ENCODE results near the gene ENDOG. TPM values are rescaled to one million over a fixed set of nuclear protein-coding genes. Genes with fewer than 3 reads are reported as not detected.

Gene ENDOG
- total RNA-seq, 2 experiments from 2014 or later: 23.9 to 24.7 TPM

DNA sequence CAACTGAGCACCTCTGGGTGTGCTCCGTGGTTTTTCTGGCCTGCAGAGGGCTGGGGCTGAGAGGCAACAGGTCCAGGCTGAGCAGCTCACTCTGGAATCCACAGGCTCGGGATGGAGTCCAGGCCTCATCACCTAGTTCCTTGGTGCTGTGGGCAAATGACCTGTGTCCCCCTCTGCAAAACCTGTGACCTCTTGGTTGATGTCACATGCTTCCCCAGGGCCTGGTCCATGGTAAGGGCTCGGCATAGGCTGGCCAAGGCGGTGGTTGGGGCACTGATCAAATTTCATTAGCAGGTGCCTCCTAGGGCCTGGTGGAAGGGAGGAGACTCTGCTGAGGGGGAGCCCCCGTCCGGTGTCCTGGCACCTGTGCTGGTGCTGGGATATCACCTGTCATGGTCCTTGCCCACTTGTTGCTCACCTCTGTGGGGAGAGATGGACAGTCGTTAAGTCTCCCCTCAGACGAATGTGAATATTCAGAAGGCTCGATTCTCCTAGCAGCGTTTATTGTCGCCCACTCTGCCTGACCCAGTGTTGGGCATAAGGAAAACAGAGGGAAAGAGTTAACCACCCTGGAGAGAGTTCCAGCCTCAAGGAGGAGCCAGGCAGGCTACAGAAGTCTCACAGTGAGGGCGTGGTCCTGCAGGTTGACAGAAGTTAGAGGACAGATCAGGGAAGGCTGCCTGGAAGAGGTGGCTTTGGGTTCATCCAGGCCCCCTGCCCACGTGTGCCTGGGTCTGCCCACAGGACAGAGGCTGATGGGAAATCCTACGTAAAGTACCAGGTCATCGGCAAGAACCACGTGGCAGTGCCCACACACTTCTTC, 3.5 kb downstream of the ENDOG start:
- H3K36me3 Mint-ChIP-seq (ENCODE audit: low read depth): peaks cover 37% of the 10 kb centered on the region
- ChIA-PET POLR2A (interaction anchor here (1.4 kb wide), 1 partner anchor 9 kb away, joined by 5 read pairs; no protein-coding TSS in a partner anchor), CTCF (no interaction called here)
- H3K27me3 Mint-ChIP-seq (ENCODE audit: low read depth): no peaks in the 10 kb centered on the region
- H3K4me3 Mint-ChIP-seq: no peak overlapping the region
- H3K27ac Mint-ChIP-seq: no peak overlapping the region
- peaks cover 5% of the 10 kb centered on the region for H3K9me3 Mint-ChIP-seq (ENCODE audit: insufficient read depth)
- ATAC-seq: no peak
- DNase-seq: no peak
- H3K4me1 Mint-ChIP-seq (ENCODE audit: low read depth): peaks cover 21% of the 10 kb centered on the region

DNA sequence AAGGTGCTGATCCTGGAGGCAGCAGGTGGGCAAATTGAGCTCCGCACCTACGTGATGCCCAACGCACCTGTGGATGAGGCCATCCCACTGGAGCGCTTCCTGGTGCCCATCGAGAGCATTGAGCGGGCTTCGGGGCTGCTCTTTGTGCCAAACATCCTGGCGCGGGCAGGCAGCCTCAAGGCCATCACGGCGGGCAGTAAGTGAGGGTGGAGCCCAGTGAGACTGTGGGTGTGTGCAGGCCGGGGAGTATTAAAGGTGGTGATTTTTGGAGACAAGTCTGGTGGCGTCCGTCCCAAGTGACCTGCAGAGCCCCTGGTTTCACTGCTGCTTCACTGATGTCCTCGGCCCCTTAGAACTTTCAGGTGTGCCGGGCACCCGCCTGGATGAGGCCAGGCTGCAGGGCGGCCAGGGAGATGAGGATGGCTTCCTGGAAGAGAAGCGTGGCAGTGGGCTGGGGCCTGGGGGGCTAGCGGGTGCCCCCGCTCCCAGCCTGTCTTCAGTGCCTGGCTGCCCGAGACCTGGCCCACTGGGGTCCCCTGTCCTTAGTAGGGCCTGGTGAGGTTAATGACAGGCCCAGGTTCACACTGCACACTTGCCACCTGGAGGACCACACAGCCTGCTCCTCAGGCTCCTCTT, 4.2 kb downstream of the ENDOG start:
- DNase-seq: no peak
- H3K27ac Mint-ChIP-seq: no peak overlapping the region
- peaks cover 44% of the 10 kb centered on the region for H3K36me3 Mint-ChIP-seq (ENCODE audit: low read depth)
- CTCF ChIA-PET: no interaction called here
- peaks cover 3% of the 10 kb centered on the region for H3K9me3 Mint-ChIP-seq (ENCODE audit: insufficient read depth)
- POLR2A ChIA-PET: no interaction called here
- H3K4me1 Mint-ChIP-seq (ENCODE audit: low read depth): peaks cover 24% of the 10 kb centered on the region
- H3K4me3 Mint-ChIP-seq: no peak overlapping the region
- no peaks in the 10 kb centered on the region for H3K27me3 Mint-ChIP-seq (ENCODE audit: low read depth)
- ATAC-seq: no peak

GRCh38 chr9:128823362-128823902, 5.1 kb downstream of the ENDOG start:
- Mint-ChIP-seq H3K27ac (no peak overlapping the region), H3K9me3 (ENCODE audit: insufficient read depth) (no peaks in the 10 kb centered on the region), H3K36me3 (ENCODE audit: low read depth) (peaks cover 50% of the 10 kb centered on the region), H3K27me3 (ENCODE audit: low read depth) (no peaks in the 10 kb centered on the region), H3K4me3 (no peak overlapping the region), H3K4me1 (ENCODE audit: low read depth) (peaks cover 23% of the 10 kb centered on the region)
- CTCF ChIA-PET: no interaction called here
- POLR2A ChIA-PET: interaction anchor here (0.7 kb wide), 1 partner anchor 272 kb away, joined by 3 read pairs; no protein-coding TSS in a partner anchor
- ATAC-seq (no peak), DNase-seq (no peak)

- ChIA-PET POLR2A (interaction anchor here (0.7 kb wide), 1 partner anchor 271 kb away, joined by 3 read pairs; no protein-coding TSS in a partner anchor), CTCF (no interaction called here)
- no peaks in the 10 kb centered on the region for H3K27me3 Mint-ChIP-seq (ENCODE audit: low read depth)
- H3K4me3 Mint-ChIP-seq: no peak overlapping the region
- no peaks in the 10 kb centered on the region for H3K9me3 Mint-ChIP-seq (ENCODE audit: insufficient read depth)
- peaks cover 56% of the 10 kb centered on the region for H3K36me3 Mint-ChIP-seq (ENCODE audit: low read depth)
- H3K27ac Mint-ChIP-seq: no peak overlapping the region
- ATAC-seq (no peak), DNase-seq (no peak)
- peaks cover 28% of the 10 kb centered on the region for H3K4me1 Mint-ChIP-seq (ENCODE audit: low read depth)
Observed at GRCh38 chr9:128823903-128824406, 5.7 kb downstream of the ENDOG start.

DNA sequence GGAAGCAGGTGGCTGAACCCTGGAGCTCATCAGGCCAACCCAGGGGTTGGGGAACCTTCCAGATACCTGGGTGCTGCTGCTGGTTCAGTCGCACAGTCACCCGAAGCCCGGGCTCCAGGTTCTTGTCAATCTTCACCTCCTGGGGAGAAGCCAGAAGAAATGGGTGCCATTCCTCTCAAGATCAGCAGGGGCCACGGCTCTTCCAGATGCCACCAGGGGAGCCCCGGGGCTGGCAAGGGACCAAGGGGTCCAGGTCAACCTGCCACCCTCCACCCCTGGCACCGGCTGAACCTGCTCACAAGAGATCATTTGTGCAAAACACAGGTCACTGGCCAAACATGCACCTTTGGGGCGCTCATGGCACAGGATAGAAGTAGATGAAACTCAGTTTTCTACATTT, 6.6 kb downstream of the ENDOG start:
- DNase-seq (no peak), ATAC-seq (no peak)
- no peaks in the 10 kb centered on the region for H3K9me3 Mint-ChIP-seq (ENCODE audit: insufficient read depth)
- H3K4me1 Mint-ChIP-seq (ENCODE audit: low read depth): peaks cover 27% of the 10 kb centered on the region
- POLR2A ChIA-PET: interaction anchor here (1.2 kb wide), 1 partner anchor 8 kb away, joined by 4 read pairs; no protein-coding TSS in a partner anchor
- H3K4me3 Mint-ChIP-seq: no peak overlapping the region
- peaks cover 58% of the 10 kb centered on the region for H3K36me3 Mint-ChIP-seq (ENCODE audit: low read depth)
- no peak overlapping the region for H3K27ac Mint-ChIP-seq
- H3K27me3 Mint-ChIP-seq (ENCODE audit: low read depth): no peaks in the 10 kb centered on the region
- CTCF ChIA-PET: no interaction called here

- ChIA-PET CTCF (interaction anchor here (3.1 kb wide), 1 partner anchor 7 kb away, joined by 16 read pairs; the partner anchor contains the start of gene ENDOG), POLR2A (no interaction called here)
- peaks cover 53% of the 10 kb centered on the region for H3K36me3 Mint-ChIP-seq (ENCODE audit: low read depth)
- no peaks in the 10 kb centered on the region for H3K9me3 Mint-ChIP-seq (ENCODE audit: insufficient read depth)
- no peak for DNase-seq
- H3K4me3 Mint-ChIP-seq: no peak overlapping the region
- H3K4me1 Mint-ChIP-seq (ENCODE audit: low read depth): peaks cover 31% of the 10 kb centered on the region
- no peaks in the 10 kb centered on the region for H3K27me3 Mint-ChIP-seq (ENCODE audit: low read depth)
- ATAC-seq: no peak
- no peak overlapping the region for H3K27ac Mint-ChIP-seq
Observed at GRCh38 chr9:128825923-128826700, 7.8 kb downstream of the ENDOG start.

- H3K9me3 Mint-ChIP-seq (ENCODE audit: insufficient read depth): no peaks in the 10 kb centered on the region
- no peaks in the 10 kb centered on the region for H3K27me3 Mint-ChIP-seq (ENCODE audit: low read depth)
- H3K27ac Mint-ChIP-seq: peak overlapping the region; percentile 91
- ChIA-PET POLR2A (interaction anchor here (2.0 kb wide), 1 partner anchor 10 kb away, joined by 15 read pairs; the partner anchor contains the start of gene ENDOG), CTCF (interaction anchor here (3.1 kb wide), 1 partner anchor 10 kb away, joined by 16 read pairs; the partner anchor contains the start of gene ENDOG)
- H3K4me3 Mint-ChIP-seq: peak overlapping the region; percentile 95
- peaks cover 28% of the 10 kb centered on the region for H3K4me1 Mint-ChIP-seq (ENCODE audit: low read depth)
- H3K36me3 Mint-ChIP-seq (ENCODE audit: low read depth): peaks cover 43% of the 10 kb centered on the region
- DNase-seq: no peak
- no peak for ATAC-seq
Observed at GRCh38 chr9:128828267-128828666, 10.0 kb downstream of the ENDOG start.

DNA sequence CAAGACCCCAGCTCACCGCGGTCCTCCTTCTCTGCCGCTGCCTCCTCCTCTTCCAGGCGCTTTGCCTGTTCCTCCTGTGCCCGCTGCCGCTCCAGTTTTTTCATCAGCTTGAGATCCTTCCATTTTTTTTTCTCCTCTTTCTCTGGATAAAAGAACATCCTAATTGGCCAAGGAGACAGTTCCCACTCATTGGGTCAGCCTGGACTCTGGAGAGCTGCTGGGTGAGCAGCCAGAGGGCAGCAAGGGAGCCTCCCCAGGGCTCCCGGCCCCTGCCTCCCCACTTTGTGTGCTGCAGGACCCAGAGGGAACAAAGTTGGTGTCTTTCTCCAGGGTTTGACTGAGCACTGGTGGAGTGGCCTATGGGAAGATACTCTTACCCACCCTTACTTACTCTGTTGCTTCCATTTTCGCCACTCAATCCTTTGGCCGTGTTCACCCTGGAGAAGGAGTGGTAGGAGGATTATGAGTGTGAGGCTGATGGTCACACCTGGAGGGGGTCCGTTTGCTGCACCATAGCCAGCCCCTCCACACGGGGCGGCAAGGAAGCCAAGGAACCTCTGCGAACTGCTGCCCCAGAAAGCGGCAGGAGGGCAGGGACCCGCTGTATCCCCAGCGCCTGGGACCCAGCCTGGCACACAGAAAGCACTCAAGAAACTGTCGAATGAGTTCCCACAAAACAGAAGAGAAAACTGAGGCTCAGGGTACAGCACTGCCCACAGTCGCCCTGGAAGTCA, 10.6 kb downstream of the ENDOG start:
- Mint-ChIP-seq H3K27me3 (ENCODE audit: low read depth) (no peaks in the 10 kb centered on the region), H3K27ac (peak overlapping the region; percentile 91), H3K9me3 (ENCODE audit: insufficient read depth) (no peaks in the 10 kb centered on the region), H3K36me3 (ENCODE audit: low read depth) (peaks cover 45% of the 10 kb centered on the region), H3K4me3 (peak overlapping the region; percentile 95), H3K4me1 (ENCODE audit: low read depth) (peaks cover 28% of the 10 kb centered on the region)
- ChIA-PET CTCF (interaction anchor here (0.9 to 3.1 kb wide), 4 partner anchors 9 to 99 kb away, joined by 3 to 36 read pairs (median 12); partner anchors contain the start of gene ENDOG), POLR2A (interaction anchor here (1.0 to 2.0 kb wide), 3 partner anchors 9 to 57 kb away, joined by 6 to 15 read pairs (median 7); partner anchors contain the start of genes ENDOG and ZER1)
- DNase-seq (no peak), ATAC-seq (no peak)

DNA sequence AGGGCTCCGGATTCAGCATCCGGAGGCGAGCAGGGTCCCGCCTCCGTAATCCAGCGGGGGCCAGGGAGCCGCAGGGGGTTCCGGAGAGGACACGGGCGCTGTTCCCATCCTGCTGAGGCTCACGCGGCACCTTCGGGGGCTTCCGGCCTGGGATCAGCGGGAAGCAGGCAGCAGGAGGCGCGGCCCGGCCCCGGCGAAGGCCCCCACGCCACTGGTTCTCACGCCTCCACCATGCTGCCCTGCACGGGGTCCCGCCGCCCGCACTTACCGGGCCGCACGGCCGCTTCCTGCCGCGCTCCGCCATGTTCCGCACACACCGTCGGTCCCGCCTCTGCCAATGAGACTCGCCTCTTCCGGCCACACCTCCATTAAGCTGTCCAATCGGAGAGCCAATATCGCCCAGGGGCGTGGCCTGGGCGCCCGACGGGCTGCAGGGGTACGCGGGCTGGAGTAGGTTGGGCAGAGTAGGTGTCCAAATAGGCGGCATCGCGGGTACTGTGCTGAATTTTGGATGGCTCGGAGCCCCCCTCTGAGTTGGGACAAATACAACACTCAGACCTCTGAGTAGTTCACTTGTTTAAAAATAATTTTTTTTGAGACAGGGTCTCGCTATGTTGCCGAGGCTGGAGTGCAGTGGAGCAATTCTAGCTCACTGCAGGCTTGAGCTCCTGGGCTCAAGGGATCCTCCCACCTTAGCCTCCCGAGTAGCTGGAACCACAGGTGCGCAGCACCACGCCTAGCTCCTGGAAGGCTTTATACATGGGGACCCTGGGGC, 11.4 kb downstream of the ENDOG start, which contains the start of gene SPOUT1:
Gene SPOUT1, minus strand, starts transcription at position 318 of the 775 bp plus-strand sequence. Its CDS starts 14 bp downstream, at position 304.
- H3K4me3 Mint-ChIP-seq: peak within 1 kb of the TSS; percentile 95

DNA sequence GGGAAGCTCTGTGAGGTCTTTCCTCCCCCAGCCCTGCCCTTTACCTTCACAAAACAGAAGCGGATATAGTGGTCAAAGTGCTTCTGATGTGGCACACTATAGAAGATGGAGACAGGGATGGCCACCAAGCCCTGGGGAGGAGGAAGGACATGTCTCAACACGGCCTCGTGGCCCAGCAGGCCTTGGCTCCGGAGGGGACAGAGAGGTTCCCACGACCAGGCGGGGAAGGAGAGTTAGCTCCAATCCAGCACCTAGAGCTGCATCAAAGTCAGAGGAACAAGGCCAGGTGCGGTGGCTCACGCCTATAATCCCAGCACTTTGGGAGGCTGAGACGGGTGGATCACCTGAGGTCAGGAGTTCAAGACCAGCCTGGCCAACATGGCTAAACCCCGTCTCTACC, 15.4 kb downstream of the ENDOG start:
- Mint-ChIP-seq H3K9me3 (ENCODE audit: insufficient read depth) (no peaks in the 10 kb centered on the region), H3K27me3 (ENCODE audit: low read depth) (no peaks in the 10 kb centered on the region), H3K4me3 (no peak overlapping the region), H3K36me3 (ENCODE audit: low read depth) (peaks cover 9% of the 10 kb centered on the region), H3K27ac (no peak overlapping the region), H3K4me1 (ENCODE audit: low read depth) (peaks cover 14% of the 10 kb centered on the region)
- no peak for ATAC-seq
- ChIA-PET POLR2A (no interaction called here), CTCF (no interaction called here)
- no peak for DNase-seq

More for the DNA sequence above, 11.4 kb downstream of the ENDOG start, which contains the start of gene SPOUT1:
- Mint-ChIP-seq H3K9me3 (ENCODE audit: insufficient read depth) (no peaks in the 10 kb centered on the region), H3K27ac (peak within 1 kb of the TSS; percentile 91), H3K27me3 (ENCODE audit: low read depth) (no peaks in the 10 kb centered on the region), H3K36me3 (ENCODE audit: low read depth) (peaks cover 41% of the 10 kb centered on the region), H3K4me1 (ENCODE audit: low read depth) (peaks cover 28% of the 10 kb centered on the region)
- CTCF ChIA-PET: interaction anchor here (0.8 to 1.6 kb wide), 5 partner anchors 9 to 127 kb away, joined by 3 to 36 read pairs (median 4); partner anchors contain the start of genes ENDOG and PKN3
- DNase-seq (peak; percentile 95), ATAC-seq (peak; percentile 98)
- POLR2A ChIA-PET: interaction anchor here (0.5 to 2.0 kb wide), 6 partner anchors 10 to 242 kb away, joined by 3 to 15 read pairs (median 6); partner anchors contain the start of genes ENDOG and ZER1
